Measurements from ENCODE around the gene LRRC45. TPM values are rescaled to one million over a fixed set of nuclear protein-coding genes. Genes with fewer than 3 reads are reported as not detected.
"Not testable (repeated sequence)": the region's sequence is repeated elsewhere in the genome, so short reads cannot be mapped to it uniquely, and the experiment has no call there.

LRRC45 gene
- total RNA-seq (8.7 TPM), polyA plus RNA-seq (14.9 TPM)

GRCh38 chr17:82022981-82023446 lies at the start of gene LRRC45:
Gene LRRC45 (plus strand): TSS chr17:82023305. CDS start chr17:82023644, 339 bp downstream.
- no peaks in the 10 kb centered on the region for H3K4me1 ChIP-seq (ENCODE audit: insufficient read depth)
- under 1% methylated on average over 42 of the region's 42 CpGs for WGBS
- peak; percentile 99 for DNase-seq (ENCODE audit: extremely low spot score)
- H3K4me3 ChIP-seq (ENCODE audit: low read depth, low read length), result peak within 1 kb of the TSS; percentile 82
- no peak within 1 kb of the TSS for H3K27ac ChIP-seq (ENCODE audit: low read depth)
- H3K36me3 ChIP-seq (ENCODE audit: insufficient read depth), result no peaks in the 10 kb centered on the region

- DNase-seq (ENCODE audit: extremely low spot score), result no peak
- no peak overlapping the region for H3K27ac ChIP-seq (ENCODE audit: low read depth)
- no peak overlapping the region for H3K4me3 ChIP-seq (ENCODE audit: low read depth, low read length)
- no peaks in the 10 kb centered on the region for H3K4me1 ChIP-seq (ENCODE audit: insufficient read depth)
- no peaks in the 10 kb centered on the region for H3K36me3 ChIP-seq (ENCODE audit: insufficient read depth)
These were observed 49.7 kb upstream of the LRRC45 start for GRCh38 chr17:81973432-81973831.

GRCh38 chr17:81976332-81977210 lies 46.5 kb upstream of the LRRC45 start:
- peak overlapping the region; percentile 94 for H3K4me3 ChIP-seq (ENCODE audit: low read depth, low read length)
- 27% methylated on average over 30 of the region's 30 CpGs for WGBS
- H3K4me1 ChIP-seq (ENCODE audit: insufficient read depth), result no peaks in the 10 kb centered on the region
- no peaks in the 10 kb centered on the region for H3K36me3 ChIP-seq (ENCODE audit: insufficient read depth)
- no peak for DNase-seq (ENCODE audit: extremely low spot score)
- peak overlapping the region; percentile 88 for H3K27ac ChIP-seq (ENCODE audit: low read depth)

GRCh38 chr17:81977211-81977808 lies 45.8 kb upstream of the LRRC45 start, which contains the start of gene ASPSCR1:
Gene ASPSCR1 (plus strand): TSS chr17:81977629. CDS start chr17:81977647, 18 bp downstream.
- DNase-seq (ENCODE audit: extremely low spot score), result no peak
- WGBS, result under 1% methylated on average over 76 of the region's 76 CpGs
- Histone ChIP-seq H3K4me3 (ENCODE audit: low read depth, low read length) (peak within 1 kb of the TSS; percentile 94), H3K27ac (ENCODE audit: low read depth) (peak within 1 kb of the TSS; percentile 88), H3K4me1 (ENCODE audit: insufficient read depth) (no peaks in the 10 kb centered on the region), H3K36me3 (ENCODE audit: insufficient read depth) (no peaks in the 10 kb centered on the region)

GRCh38 chr17:81978524-81979298 lies 44.4 kb upstream of the LRRC45 start:
- no peak for DNase-seq (ENCODE audit: extremely low spot score)
- Histone ChIP-seq H3K36me3 (ENCODE audit: insufficient read depth) (no peaks in the 10 kb centered on the region), H3K27ac (ENCODE audit: low read depth) (no peak overlapping the region), H3K4me1 (ENCODE audit: insufficient read depth) (no peaks in the 10 kb centered on the region), H3K4me3 (ENCODE audit: low read depth, low read length) (no peak overlapping the region)
- 89% methylated on average over 27 of the region's 27 CpGs for WGBS

GRCh38 chr17:81980122-81980521 lies 43.0 kb upstream of the LRRC45 start:
- 89% methylated on average over 4 of the region's 4 CpGs for WGBS
- Histone ChIP-seq H3K4me3 (ENCODE audit: low read depth, low read length) (no peak overlapping the region), H3K36me3 (ENCODE audit: insufficient read depth) (no peaks in the 10 kb centered on the region), H3K4me1 (ENCODE audit: insufficient read depth) (no peaks in the 10 kb centered on the region), H3K27ac (ENCODE audit: low read depth) (no peak overlapping the region)
- no peak for DNase-seq (ENCODE audit: extremely low spot score)

GRCh38 chr17:81980707-81981343 lies 42.3 kb upstream of the LRRC45 start:
- WGBS, result 89% methylated on average over 9 of the region's 9 CpGs
- Histone ChIP-seq H3K4me1 (ENCODE audit: insufficient read depth) (no peaks in the 10 kb centered on the region), H3K4me3 (ENCODE audit: low read depth, low read length) (no peak overlapping the region), H3K27ac (ENCODE audit: low read depth) (no peak overlapping the region), H3K36me3 (ENCODE audit: insufficient read depth) (no peaks in the 10 kb centered on the region)
- no peak for DNase-seq (ENCODE audit: extremely low spot score)

GRCh38 chr17:81981511-81981910 lies 41.6 kb upstream of the LRRC45 start:
- H3K36me3 ChIP-seq (ENCODE audit: insufficient read depth); DNase-seq (ENCODE audit: extremely low spot score); H3K4me3 ChIP-seq (ENCODE audit: low read depth, low read length); H3K27ac ChIP-seq (ENCODE audit: low read depth); H3K4me1 ChIP-seq (ENCODE audit: insufficient read depth): not testable (repeated sequence)
- 97% methylated on average over 12 of the region's 12 CpGs for WGBS

- 93% methylated on average over 35 of the region's 35 CpGs for WGBS
- Histone ChIP-seq H3K27ac (ENCODE audit: low read depth) (no peak overlapping the region), H3K36me3 (ENCODE audit: insufficient read depth) (peaks cover 2% of the 10 kb centered on the region), H3K4me3 (ENCODE audit: low read depth, low read length) (no peak overlapping the region), H3K4me1 (ENCODE audit: insufficient read depth) (no peaks in the 10 kb centered on the region)
- no peak for DNase-seq (ENCODE audit: extremely low spot score)
These were observed 40.0 kb upstream of the LRRC45 start for GRCh38 chr17:81983011-81983638.

- WGBS, result 95% methylated on average over 26 of the region's 26 CpGs
- no peak overlapping the region for H3K4me3 ChIP-seq (ENCODE audit: low read depth, low read length)
- peaks cover 2% of the 10 kb centered on the region for H3K36me3 ChIP-seq (ENCODE audit: insufficient read depth)
- no peak overlapping the region for H3K27ac ChIP-seq (ENCODE audit: low read depth)
- H3K4me1 ChIP-seq (ENCODE audit: insufficient read depth), result no peaks in the 10 kb centered on the region
- no peak for DNase-seq (ENCODE audit: extremely low spot score)
These were observed 39.3 kb upstream of the LRRC45 start for GRCh38 chr17:81983639-81984373.

GRCh38 chr17:81984773-81985410 lies 38.2 kb upstream of the LRRC45 start:
- 94% methylated on average over 21 of the region's 21 CpGs for WGBS
- DNase-seq (ENCODE audit: extremely low spot score), result no peak
- Histone ChIP-seq H3K27ac (ENCODE audit: low read depth) (no peak overlapping the region), H3K36me3 (ENCODE audit: insufficient read depth) (peaks cover 2% of the 10 kb centered on the region), H3K4me3 (ENCODE audit: low read depth, low read length) (no peak overlapping the region), H3K4me1 (ENCODE audit: insufficient read depth) (no peaks in the 10 kb centered on the region)

GRCh38 chr17:81986606-81987005 lies 36.5 kb upstream of the LRRC45 start:
- DNase-seq (ENCODE audit: extremely low spot score), result no peak
- Histone ChIP-seq H3K36me3 (ENCODE audit: insufficient read depth) (peaks cover 2% of the 10 kb centered on the region), H3K4me1 (ENCODE audit: insufficient read depth) (no peaks in the 10 kb centered on the region), H3K4me3 (ENCODE audit: low read depth, low read length) (no peak overlapping the region), H3K27ac (ENCODE audit: low read depth) (no peak overlapping the region)
- WGBS, result 96% methylated on average over 26 of the region's 26 CpGs
